ENCODE measurements around the gene LY6G5C.

The LY6G5C gene

DNA sequence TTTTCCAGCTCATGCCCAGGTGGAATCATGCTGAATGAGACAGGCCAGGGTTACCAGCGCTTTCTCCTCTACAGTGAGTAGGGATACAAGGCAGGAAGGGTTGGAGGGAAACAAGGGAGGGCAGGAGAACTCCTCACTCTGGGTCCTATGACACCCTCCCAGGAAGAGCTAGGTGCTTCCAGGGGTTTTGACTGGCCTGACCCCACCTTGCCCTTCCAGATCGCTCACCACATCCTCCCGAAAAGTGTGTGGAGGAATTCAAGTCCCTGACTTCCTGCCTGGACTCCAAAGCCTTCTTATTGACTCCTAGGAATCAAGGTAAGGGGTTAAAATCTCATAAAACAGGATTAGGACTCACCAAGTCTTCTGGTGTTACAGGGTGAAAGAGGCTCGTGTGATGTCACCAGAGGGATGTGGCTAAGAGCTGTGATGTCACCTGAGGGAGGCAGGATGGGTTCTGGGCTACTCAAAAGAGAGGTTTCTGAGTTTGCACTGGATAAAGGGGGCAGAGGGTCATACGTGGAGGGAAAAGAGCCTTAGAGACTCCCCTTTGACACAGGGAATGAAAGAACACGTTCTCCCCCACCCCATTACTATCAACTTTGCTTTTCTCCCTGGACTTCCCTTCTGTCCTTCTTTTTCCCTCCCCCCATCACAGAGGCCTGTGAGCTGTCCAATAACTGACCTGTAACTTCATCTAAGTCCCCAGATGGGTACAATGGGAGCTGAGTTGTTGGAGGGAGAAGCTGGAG is 23.3 kb downstream of the LY6G5C start:
- H3K4me3 ChIP-seq (ENCODE audit: low read depth, low read length): no peak overlapping the region
- H3K9me3 ChIP-seq: no peaks in the 10 kb centered on the region
- DNase-seq: no peak
- no peaks in the 10 kb centered on the region for H3K27me3 ChIP-seq
- TF ChIP-seq, protein P1, sequence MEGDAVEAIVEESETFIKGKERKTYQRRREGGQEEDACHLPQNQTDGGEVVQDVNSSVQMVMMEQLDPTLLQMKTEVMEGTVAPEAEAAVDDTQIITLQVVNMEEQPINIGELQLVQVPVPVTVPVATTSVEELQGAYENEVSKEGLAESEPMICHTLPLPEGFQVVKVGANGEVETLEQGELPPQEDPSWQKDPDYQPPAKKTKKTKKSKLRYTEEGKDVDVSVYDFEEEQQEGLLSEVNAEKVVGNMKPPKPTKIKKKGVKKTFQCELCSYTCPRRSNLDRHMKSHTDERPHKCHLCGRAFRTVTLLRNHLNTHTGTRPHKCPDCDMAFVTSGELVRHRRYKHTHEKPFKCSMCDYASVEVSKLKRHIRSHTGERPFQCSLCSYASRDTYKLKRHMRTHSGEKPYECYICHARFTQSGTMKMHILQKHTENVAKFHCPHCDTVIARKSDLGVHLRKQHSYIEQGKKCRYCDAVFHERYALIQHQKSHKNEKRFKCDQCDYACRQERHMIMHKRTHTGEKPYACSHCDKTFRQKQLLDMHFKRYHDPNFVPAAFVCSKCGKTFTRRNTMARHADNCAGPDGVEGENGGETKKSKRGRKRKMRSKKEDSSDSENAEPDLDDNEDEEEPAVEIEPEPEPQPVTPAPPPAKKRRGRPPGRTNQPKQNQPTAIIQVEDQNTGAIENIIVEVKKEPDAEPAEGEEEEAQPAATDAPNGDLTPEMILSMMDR (IDR thresholded peaks at IDR 0.05; ENCODE audit: low read depth, low read length): no peak
- H3K4me1 ChIP-seq: no peaks in the 10 kb centered on the region
- no peaks in the 10 kb centered on the region for H3K36me3 ChIP-seq

DNA sequence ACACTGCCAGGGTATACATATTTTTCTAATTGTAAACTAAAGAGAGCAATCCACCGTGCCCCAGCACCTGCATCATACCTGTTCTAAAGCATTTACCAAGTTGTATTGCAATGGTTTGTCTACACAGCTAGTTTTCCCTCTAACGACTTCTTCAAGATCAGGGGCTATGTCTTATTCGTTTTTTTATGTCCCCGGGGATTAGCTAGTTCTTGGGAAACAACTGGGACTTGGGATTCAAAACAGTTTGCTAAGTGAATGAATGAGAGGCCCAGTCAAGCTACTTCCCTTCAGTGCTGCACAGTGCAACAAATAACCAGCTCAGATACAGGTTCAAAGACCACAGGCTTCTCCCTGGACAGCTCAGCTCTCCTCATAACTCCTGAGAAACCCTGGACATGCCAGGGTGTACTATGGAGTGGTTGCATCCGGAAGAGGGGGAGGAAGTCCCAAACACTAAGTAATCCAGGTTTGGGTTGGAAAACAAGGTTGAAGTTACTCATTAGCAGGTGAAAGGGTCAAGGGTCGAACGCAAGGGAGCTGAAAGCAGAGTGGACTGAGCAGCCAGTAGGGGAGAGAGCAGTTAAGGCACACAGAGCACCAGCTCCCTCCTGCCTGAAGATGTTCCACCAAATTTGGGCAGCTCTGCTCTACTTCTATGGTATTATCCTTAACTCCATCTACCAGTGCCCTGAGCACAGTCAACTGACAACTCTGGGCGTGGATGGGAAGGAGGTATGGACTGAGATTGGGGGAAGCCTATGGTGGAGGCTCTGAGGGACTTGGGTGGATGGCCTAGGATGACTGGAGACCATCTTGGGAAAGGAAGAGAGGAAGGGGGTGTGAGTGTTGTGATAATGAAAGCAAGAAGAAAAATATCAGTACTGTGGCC is 25.3 kb downstream of the LY6G5C start, which contains the start of gene APOM:
Gene APOM, plus strand, starts transcription at position 546 of the 889 bp plus-strand sequence. Its CDS starts 73 bp downstream, at position 619.
- no peaks in the 10 kb centered on the region for H3K4me1 ChIP-seq
- peaks cover 5% of the 10 kb centered on the region; the same call in 1 of the 2 replicates for H3K36me3 ChIP-seq
- H3K4me3 ChIP-seq (ENCODE audit: low read depth, low read length): no peak within 1 kb of the TSS
- TF ChIP-seq, protein P1 (IDR thresholded peaks at IDR 0.05; ENCODE audit: low read depth, low read length): no peak
- H3K27me3 ChIP-seq: no peaks in the 10 kb centered on the region
- DNase-seq: no peak
- no peaks in the 10 kb centered on the region for H3K9me3 ChIP-seq

DNA sequence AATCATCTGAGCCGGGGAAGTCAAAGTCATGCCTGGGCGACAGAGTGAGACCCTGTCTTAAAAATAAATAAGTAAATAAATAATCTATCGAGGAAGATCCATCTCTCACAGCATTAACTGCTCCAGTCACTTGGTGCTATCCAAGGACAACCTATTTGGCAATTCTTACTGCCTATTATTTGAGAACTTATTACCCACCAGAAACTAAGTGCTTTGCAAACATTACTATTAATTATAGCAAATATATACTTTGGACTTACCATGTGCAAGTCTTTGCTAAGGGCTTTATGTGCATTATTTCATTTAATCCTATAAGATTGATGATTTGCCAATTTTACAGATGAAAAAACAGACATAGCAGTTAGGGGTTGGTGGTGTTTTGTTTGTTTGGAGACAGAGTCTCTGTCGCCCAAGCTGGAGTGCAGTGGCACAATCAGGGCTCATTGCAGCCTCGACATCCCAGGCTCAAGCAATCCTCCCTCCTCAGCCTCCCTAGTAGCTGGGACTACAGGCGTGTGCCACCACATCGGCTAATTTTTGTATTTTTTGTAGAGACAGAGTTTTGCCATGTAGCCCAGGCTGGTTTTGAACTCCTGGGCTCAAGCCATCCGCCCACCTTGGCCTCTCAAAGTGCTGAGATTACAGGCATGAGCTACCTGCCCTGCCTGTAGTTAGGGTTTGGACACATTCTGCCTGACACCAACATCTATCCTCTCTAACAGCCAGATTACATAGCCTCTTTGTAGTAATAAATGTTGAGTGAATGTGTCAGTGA is 26.1 kb downstream of the LY6G5C start:
- no peak for DNase-seq
- no peaks in the 10 kb centered on the region for H3K27me3 ChIP-seq
- H3K4me1 ChIP-seq: no peaks in the 10 kb centered on the region
- no peaks in the 10 kb centered on the region for H3K9me3 ChIP-seq
- no peak overlapping the region for H3K4me3 ChIP-seq (ENCODE audit: low read depth, low read length)
- TF ChIP-seq, protein P1 (IDR thresholded peaks at IDR 0.05; ENCODE audit: low read depth, low read length): no peak
- H3K36me3 ChIP-seq: peaks cover 6% of the 10 kb centered on the region

DNA sequence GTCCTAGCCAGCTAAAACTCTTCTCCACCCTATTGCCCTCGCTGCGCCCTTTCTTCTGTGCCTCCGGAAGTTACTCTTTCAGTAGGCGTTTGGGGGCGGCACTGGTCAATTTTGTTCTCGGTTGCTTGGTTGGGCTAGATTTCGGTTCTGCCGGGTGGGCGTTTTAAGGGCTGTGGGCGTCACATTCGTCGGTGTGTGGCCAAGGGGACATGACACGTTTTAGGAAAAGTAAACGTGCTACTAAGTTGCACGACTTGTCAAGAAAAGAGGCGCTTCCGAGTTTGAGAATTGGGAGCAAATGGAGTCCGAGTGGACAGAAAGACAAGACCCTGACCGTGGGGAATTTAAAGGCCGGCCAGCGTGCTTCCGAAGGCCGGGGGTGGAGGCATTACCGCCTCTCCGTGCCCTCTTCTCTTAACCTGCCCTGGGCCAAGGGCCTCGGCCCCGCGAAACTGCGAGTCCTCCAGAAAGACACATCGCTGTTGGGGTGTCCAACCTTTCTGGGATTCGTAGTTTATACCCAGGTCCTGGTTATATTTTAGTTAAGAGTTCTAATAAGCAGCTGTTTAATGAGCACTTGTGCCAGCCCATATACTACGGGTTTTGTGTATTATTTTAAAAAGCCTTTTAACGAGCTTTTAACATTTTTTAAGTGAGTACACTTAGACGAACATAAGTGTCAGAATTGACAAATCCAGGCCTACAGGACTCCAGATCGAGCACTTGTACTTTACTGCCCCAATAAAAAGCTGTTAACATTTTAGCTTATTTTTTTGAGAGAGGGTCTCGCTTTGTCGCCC is 27.7 kb downstream of the LY6G5C start:
- no peaks in the 10 kb centered on the region for H3K9me3 ChIP-seq
- H3K27me3 ChIP-seq: no peaks in the 10 kb centered on the region
- peaks cover 22% of the 10 kb centered on the region for H3K36me3 ChIP-seq
- H3K4me3 ChIP-seq (ENCODE audit: low read depth, low read length): peak overlapping the region; percentile 84
- TF ChIP-seq, protein P1 (IDR thresholded peaks at IDR 0.05; ENCODE audit: low read depth, low read length): no peak
- H3K4me1 ChIP-seq: no peaks in the 10 kb centered on the region
- DNase-seq: peak; percentile 90

DNA sequence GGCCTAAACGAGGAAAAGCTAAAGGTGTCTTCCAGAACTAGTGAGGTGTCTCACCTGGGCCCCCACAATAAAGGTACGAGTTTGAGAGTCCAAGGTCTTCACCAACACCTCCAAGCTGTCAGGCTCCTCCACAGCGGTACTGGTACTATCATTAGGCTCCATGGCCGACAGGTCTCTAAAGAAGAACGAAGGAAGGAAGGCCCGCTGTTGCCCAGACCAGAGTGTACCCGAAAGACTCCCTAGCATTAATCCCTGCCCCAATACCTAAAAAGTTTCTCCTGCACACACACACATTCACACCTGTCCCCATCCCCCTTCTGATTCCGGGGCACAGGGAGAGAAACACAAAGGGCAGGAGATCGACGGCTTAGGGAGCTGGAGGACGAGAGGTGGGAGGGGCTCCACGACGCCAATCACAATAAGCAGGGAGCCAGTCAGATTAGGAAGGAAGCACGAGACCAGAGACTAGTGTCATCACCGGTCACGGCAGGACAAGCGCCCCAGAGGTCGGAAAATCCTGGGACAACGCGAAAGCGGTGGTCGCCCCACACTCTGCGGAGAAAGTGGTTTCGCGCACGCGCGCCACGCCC is 29.2 kb downstream of the LY6G5C start:
- H3K4me1 ChIP-seq: no peaks in the 10 kb centered on the region
- H3K9me3 ChIP-seq: no peaks in the 10 kb centered on the region
- H3K36me3 ChIP-seq: peaks cover 35% of the 10 kb centered on the region
- H3K27me3 ChIP-seq: no peaks in the 10 kb centered on the region
- TF ChIP-seq, protein P1 (IDR thresholded peaks at IDR 0.05; ENCODE audit: low read depth, low read length): no peak
- DNase-seq: no peak
- H3K4me3 ChIP-seq (ENCODE audit: low read depth, low read length): peak overlapping the region; percentile 84
